Astrocyte (in vitro differentiated cells and primary cell): ENCODE measurements around the gene APOBEC3H. TPM values are rescaled to one million over a fixed set of nuclear protein-coding genes. Genes with fewer than 3 reads are reported as not detected.

Source experiments
- DNase-seq: peaks from one replicate; pipeline ENCODE4 v3.0.0-alpha.2; 2010; ENCODE audit warnings: low read depth
- FAIRE-seq: peaks from 2 replicates; lab custom pipeline; 2011; peaks lifted over from hg19 to GRCh38; lab: Jason Lieb, UNC
- H2AFZ ChIP-seq: 2 replicates; pipeline ENCODE4 v1.6.0; 2012; ENCODE audit warnings: low read depth, low read length, inconsistent platforms
- H3K27ac ChIP-seq: 2 replicates; pipeline ENCODE4 v1.5.1; 2011; ENCODE audit warnings: low read depth, low read length, inconsistent platforms
- H3K27me3 ChIP-seq: 2 replicates; pipeline ENCODE4 v1.6.0; 2011; ENCODE audit warnings: low read length, inconsistent platforms; ENCODE audit not compliant: insufficient read depth
- H3K36me3 ChIP-seq: 2 replicates; pipeline ENCODE4 v1.5.1; 2011; ENCODE audit warnings: low read length, inconsistent platforms; ENCODE audit not compliant: insufficient read depth
- H3K4me1 ChIP-seq: 2 replicates; pipeline ENCODE4 v1.5.1; 2011; ENCODE audit warnings: low read length, inconsistent platforms; ENCODE audit not compliant: insufficient read depth
- H3K4me2 ChIP-seq: 2 replicates; pipeline ENCODE4 v1.6.0; 2012; ENCODE audit warnings: low read length, inconsistent platforms
- H3K4me3 ChIP-seq: 2 replicates; pipeline ENCODE4 v1.5.1; 2011; ENCODE audit warnings: low read depth, mild to moderate bottlenecking, low read length, inconsistent platforms; ENCODE audit not compliant: insufficient read depth
- H3K79me2 ChIP-seq: 2 replicates; pipeline ENCODE4 v1.6.0; 2012; ENCODE audit warnings: mild to moderate bottlenecking, low read length, inconsistent platforms; ENCODE audit not compliant: insufficient read depth
- H3K9ac ChIP-seq: 2 replicates; pipeline ENCODE4 v1.6.0; 2012; ENCODE audit warnings: mild to moderate bottlenecking, low read length, inconsistent platforms
- H3K9me3 ChIP-seq: 2 replicates; pipeline ENCODE4 v1.5.1; 2012; ENCODE audit warnings: low read depth, mild to moderate bottlenecking, low read length, inconsistent platforms; ENCODE audit not compliant: insufficient read depth
- H4K20me1 ChIP-seq: 2 replicates; pipeline ENCODE4 v1.6.0; 2012; ENCODE audit warnings: low read length, inconsistent platforms; ENCODE audit not compliant: insufficient read depth
- H3K27ac Mint-ChIP-seq: one replicate; pipeline ENCODE4 v1.8.0; 2021; ENCODE audit warnings: mild to moderate bottlenecking, mixed read lengths; ENCODE audit not compliant: unreplicated experiment
- H3K27me3 Mint-ChIP-seq: one replicate; pipeline ENCODE4 v1.8.0; 2021; ENCODE audit warnings: low read depth, mixed read lengths; ENCODE audit not compliant: unreplicated experiment
- H3K36me3 Mint-ChIP-seq: one replicate; pipeline ENCODE4 v1.8.0; 2021; ENCODE audit warnings: low read depth, mixed read lengths; ENCODE audit not compliant: unreplicated experiment
- H3K4me1 Mint-ChIP-seq: one replicate; pipeline ENCODE4 v1.8.0; 2021; ENCODE audit warnings: low read depth, mixed read lengths; ENCODE audit not compliant: unreplicated experiment
- H3K4me3 Mint-ChIP-seq: one replicate; pipeline ENCODE4 v1.8.0; 2021; ENCODE audit warnings: mild to moderate bottlenecking, moderate library complexity, mixed read lengths; ENCODE audit not compliant: unreplicated experiment
- H3K9me3 Mint-ChIP-seq: one replicate; pipeline ENCODE4 v1.8.0; 2021; ENCODE audit warnings: mild to moderate bottlenecking, mixed read lengths; ENCODE audit not compliant: unreplicated experiment
- EZH2 ChIP-seq: IDR thresholded peaks from 2 replicates; pipeline ENCODE4 v1.6.1; 2012; ENCODE audit warnings: mild to moderate bottlenecking, low read length, inconsistent platforms; ENCODE audit not compliant: insufficient read depth
- total RNA-seq: library from RNA; stranded (reverse); gene quantifications from 2 replicates; pipeline ENCODE4 v1.2.1, GENCODE V29; 2021
- TF ChIP-seq, protein P1 (sequence below): IDR thresholded peaks from 2 replicates; pipeline ENCODE4 v1.5.1; 2011; ENCODE audit warnings: low read depth, mild to moderate bottlenecking, inconsistent platforms, low read length, moderate library complexity; ENCODE audit not compliant: insufficient read depth

Gene APOBEC3H
- total RNA-seq, 1 donor from 2014 or later = 0.30 TPM

DNA sequence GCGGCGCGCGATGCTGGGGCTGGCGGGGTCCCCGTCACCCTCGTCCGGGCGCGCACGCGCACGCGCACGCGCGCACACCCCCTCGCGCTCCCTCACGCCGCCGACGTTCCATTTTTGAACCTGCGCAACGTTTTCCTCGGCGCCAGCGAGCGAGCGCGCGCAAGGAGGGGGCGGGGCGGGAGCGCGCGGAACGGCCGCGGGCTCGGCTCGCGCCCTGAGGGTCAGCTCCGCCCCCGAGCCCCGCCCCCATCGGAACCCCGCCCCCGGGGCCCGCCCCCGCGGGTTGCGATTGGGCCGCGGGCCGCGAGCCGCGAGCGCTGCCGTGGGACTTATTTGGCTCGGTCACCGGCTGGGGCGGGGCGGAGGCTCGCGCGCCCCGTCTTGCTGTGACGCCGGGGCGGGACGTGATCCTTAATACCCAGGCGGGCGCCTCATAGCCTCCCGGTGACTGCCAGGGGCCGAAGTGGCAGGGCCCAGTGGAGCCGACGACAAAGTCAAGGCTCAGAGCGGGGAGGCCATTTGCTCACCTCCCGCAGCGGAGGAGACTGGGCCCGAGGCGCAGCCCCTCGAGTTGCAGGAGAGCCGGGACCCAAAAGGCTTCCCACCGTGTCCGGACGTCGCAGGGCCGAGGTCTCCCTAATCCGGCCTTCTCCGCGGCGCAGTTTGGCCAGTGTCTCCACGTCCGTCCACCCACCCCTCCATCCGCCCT is 55.6 kb downstream of the APOBEC3H start, which contains the start of gene CBX7:
Gene CBX7, minus strand, starts transcription at position 170 of the 709 bp plus-strand sequence. CDS start 236 bp downstream, outside the sequence.
- H3K27me3 Mint-ChIP-seq = peaks cover 33% of the 10 kb centered on the region
- no peak for FAIRE-seq
- H3K27me3 ChIP-seq = peaks cover 33% of the 10 kb centered on the region
- no peaks in the 10 kb centered on the region for H4K20me1 ChIP-seq
- no peaks in the 10 kb centered on the region for H3K79me2 ChIP-seq
- H3K36me3 ChIP-seq = no peaks in the 10 kb centered on the region
- TF ChIP-seq EZH2 = no peak
- TF ChIP-seq, protein P1, sequence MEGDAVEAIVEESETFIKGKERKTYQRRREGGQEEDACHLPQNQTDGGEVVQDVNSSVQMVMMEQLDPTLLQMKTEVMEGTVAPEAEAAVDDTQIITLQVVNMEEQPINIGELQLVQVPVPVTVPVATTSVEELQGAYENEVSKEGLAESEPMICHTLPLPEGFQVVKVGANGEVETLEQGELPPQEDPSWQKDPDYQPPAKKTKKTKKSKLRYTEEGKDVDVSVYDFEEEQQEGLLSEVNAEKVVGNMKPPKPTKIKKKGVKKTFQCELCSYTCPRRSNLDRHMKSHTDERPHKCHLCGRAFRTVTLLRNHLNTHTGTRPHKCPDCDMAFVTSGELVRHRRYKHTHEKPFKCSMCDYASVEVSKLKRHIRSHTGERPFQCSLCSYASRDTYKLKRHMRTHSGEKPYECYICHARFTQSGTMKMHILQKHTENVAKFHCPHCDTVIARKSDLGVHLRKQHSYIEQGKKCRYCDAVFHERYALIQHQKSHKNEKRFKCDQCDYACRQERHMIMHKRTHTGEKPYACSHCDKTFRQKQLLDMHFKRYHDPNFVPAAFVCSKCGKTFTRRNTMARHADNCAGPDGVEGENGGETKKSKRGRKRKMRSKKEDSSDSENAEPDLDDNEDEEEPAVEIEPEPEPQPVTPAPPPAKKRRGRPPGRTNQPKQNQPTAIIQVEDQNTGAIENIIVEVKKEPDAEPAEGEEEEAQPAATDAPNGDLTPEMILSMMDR = no peak
- no peaks in the 10 kb centered on the region for H3K9me3 ChIP-seq
- H3K27ac ChIP-seq = no peak within 1 kb of the TSS
- H3K4me2 ChIP-seq = peak within 1 kb of the TSS; percentile 95
- peaks cover 3% of the 10 kb centered on the region for H3K36me3 Mint-ChIP-seq
- DNase-seq = peak; percentile 53
- H3K9me3 Mint-ChIP-seq = peaks cover 3% of the 10 kb centered on the region
- peak within 1 kb of the TSS; percentile 55 for H3K4me3 ChIP-seq
- H3K9ac ChIP-seq = peak within 1 kb of the TSS; percentile 63
- peak within 1 kb of the TSS; percentile 96 for H2AFZ ChIP-seq
- H3K4me1 ChIP-seq = peaks cover 10% of the 10 kb centered on the region
- peaks cover 5% of the 10 kb centered on the region for H3K4me1 Mint-ChIP-seq
- H3K27ac Mint-ChIP-seq = peak within 1 kb of the TSS; percentile 84
- H3K4me3 Mint-ChIP-seq = peak within 1 kb of the TSS; percentile 84

DNA sequence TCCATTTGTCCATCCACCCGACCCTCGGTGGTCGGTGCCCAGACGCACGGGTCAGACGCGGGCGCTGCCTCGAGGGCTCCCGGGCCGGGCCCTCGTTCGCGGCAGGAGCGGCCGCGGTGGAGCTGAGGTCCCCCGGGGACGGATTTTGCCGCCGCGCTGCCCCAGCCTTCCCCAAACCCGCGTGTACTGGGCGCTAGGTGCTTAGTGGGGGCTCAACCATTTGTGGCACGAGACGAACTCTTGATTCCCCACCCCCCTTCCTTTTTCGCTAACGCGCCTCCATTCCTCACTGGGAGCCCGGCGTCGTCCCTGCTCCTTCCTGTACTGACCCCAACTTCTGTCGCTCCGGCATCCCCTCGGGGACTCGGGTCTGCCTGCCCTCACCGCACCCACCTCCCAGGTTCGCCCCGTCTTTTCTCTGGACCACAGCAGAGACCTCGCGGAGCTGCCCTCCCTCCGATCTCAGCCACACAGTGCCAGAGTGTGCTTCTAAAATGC is 56.2 kb downstream of the APOBEC3H start:
- no peaks in the 10 kb centered on the region for H4K20me1 ChIP-seq
- H3K27ac ChIP-seq = no peak overlapping the region
- peak overlapping the region; percentile 55 for H3K4me3 ChIP-seq
- H3K9me3 ChIP-seq = no peaks in the 10 kb centered on the region
- H2AFZ ChIP-seq = peak overlapping the region; percentile 96
- H3K4me1 Mint-ChIP-seq = peaks cover 5% of the 10 kb centered on the region
- FAIRE-seq (no peak), DNase-seq (no peak)
- peaks cover 35% of the 10 kb centered on the region for H3K27me3 Mint-ChIP-seq
- peak overlapping the region; percentile 95 for H3K4me2 ChIP-seq
- H3K36me3 ChIP-seq = no peaks in the 10 kb centered on the region
- H3K9me3 Mint-ChIP-seq = peaks cover 5% of the 10 kb centered on the region
- H3K36me3 Mint-ChIP-seq = peaks cover 3% of the 10 kb centered on the region
- peaks cover 10% of the 10 kb centered on the region for H3K4me1 ChIP-seq
- H3K9ac ChIP-seq = peak overlapping the region; percentile 63
- peak overlapping the region; percentile 84 for H3K4me3 Mint-ChIP-seq
- peaks cover 37% of the 10 kb centered on the region for H3K27me3 ChIP-seq
- H3K79me2 ChIP-seq = no peaks in the 10 kb centered on the region
- TF ChIP-seq, protein P1 = no peak
- TF ChIP-seq EZH2 = peak; percentile 80
- H3K27ac Mint-ChIP-seq = peak overlapping the region; percentile 84

Other genes starting within 250 kb of the APOBEC3H start
- gene CBX6, start 225.0 kb upstream of the APOBEC3H start, total RNA-seq = 34.9 and 38.9 TPM in 2 replicates
- gene APOBEC3A, start 139.6 kb upstream of the APOBEC3H start, total RNA-seq = not detected in 2 replicates
- gene APOBEC3B, start 114.9 kb upstream of the APOBEC3H start, total RNA-seq = 3.0 and 4.0 TPM in 2 replicates
- 32.5 and 37.0 TPM in 2 replicates for gene APOBEC3C, start 83.0 kb upstream of the APOBEC3H start, total RNA-seq
- gene APOBEC3D, start 76.1 kb upstream of the APOBEC3H start, total RNA-seq = 0.93 and 1.5 TPM in 2 replicates
- 10.4 and 11.0 TPM in 2 replicates for gene APOBEC3F, start 56.4 kb upstream of the APOBEC3H start, total RNA-seq
- 2.4 and 2.7 TPM in 2 replicates for gene APOBEC3G, start 20.0 kb upstream of the APOBEC3H start, total RNA-seq
- gene CBX7, start 55.4 kb downstream of the APOBEC3H start, total RNA-seq = 1.2 and 1.4 TPM in 2 replicates
- gene PDGFB, start 147.7 kb downstream of the APOBEC3H start, total RNA-seq = 17.0 and 27.3 TPM in 2 replicates
- 1,056 and 1,182 TPM in 2 replicates for gene RPL3, start 222.4 kb downstream of the APOBEC3H start, total RNA-seq